Measurements from ENCODE around the gene TBCD.

DNA sequence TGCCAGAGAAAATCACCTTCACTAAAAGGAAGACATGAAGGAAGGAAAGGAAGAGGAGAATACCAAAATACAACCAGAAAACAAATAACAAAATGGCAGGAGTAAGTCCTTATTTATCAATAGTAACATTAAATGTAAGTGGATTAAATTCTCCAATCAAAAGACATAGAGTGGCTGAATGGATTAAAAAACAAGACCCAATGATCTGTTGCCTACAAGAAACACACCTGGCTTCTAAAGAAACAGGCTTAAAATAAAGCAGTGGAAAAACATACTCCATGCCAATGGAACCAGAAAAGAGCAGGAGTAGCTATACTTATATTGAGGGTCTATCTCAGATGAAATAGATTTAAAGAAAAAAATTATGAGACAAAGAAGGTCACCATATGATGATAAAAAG is 241.1 kb downstream of the TBCD start:
- TF ChIP-seq, protein P1, sequence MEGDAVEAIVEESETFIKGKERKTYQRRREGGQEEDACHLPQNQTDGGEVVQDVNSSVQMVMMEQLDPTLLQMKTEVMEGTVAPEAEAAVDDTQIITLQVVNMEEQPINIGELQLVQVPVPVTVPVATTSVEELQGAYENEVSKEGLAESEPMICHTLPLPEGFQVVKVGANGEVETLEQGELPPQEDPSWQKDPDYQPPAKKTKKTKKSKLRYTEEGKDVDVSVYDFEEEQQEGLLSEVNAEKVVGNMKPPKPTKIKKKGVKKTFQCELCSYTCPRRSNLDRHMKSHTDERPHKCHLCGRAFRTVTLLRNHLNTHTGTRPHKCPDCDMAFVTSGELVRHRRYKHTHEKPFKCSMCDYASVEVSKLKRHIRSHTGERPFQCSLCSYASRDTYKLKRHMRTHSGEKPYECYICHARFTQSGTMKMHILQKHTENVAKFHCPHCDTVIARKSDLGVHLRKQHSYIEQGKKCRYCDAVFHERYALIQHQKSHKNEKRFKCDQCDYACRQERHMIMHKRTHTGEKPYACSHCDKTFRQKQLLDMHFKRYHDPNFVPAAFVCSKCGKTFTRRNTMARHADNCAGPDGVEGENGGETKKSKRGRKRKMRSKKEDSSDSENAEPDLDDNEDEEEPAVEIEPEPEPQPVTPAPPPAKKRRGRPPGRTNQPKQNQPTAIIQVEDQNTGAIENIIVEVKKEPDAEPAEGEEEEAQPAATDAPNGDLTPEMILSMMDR (conservative IDR thresholded peaks at IDR 0.05 in 1 of 2, IDR thresholded peaks at IDR 0.05 in 1 of 2; ENCODE audit: low read depth in 1 of 2, low read length in 2 of 2), result no peak
- no peak for TF ChIP-seq EZH2 (IDR thresholded peaks at IDR 0.05; ENCODE audit: low read length, missing control alignments)

Data from fibroblast of lung (primary cell).